A549 treated with AZD9567 at 1 μM for 4 hours (cell line): ENCODE data around the gene CCDC180. TPM values are rescaled to one million over a fixed set of nuclear protein-coding genes. Genes with fewer than 3 reads are reported as not detected.

Experiments
- total RNA-seq: library from RNA; stranded (reverse); fragments of 200-300 nt; extraction: Qiagen RNA extraction; gene quantifications from 5 replicates; pipeline ENCODE4 v1.2.3, GENCODE V29; 2022; ENCODE audit not compliant: insufficient read depth

The CCDC180 gene
- 0.33 to 0.87 TPM (median 0.50 TPM) in 4 of 5 replicates, not detected in the other for total RNA-seq

DNA sequence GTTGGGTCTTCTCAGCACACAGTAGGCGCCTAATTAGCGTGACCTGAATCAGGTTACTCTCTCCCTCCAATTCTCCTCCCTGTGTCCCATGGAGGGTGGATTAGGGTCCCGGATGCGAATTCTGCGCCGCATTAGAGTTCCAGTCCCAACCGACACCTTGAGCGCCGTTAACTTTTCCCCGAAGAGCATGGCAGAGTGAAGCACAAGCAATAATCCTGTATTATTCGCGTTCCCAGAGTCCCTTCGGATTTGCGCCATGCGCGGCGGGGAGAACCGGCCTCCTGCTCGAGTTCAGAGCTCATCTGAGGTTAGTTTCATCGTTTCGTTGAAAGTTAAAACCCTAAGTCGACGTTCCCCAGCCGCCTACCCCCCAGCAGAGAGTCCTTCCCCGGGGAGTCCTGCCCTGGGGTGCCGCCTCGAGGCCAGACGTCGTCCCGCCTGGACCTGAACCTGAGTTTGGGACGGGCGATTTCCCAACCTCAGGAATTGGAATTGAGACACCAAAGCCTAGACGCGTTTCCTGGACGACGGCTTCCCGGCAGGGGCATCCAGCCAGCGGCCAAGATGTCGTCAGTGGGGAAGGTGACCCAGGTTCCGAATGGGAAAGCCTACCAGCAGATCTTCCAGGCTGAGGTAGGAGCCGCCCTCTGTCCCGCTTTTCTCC lies at the start of gene CCDC180:
Gene CCDC180 (plus strand): TSS at position 160 of the 664 bp plus-strand sequence. CDS start 405 bp downstream, at position 565.

Other genes starting within 250 kb of the CCDC180 start
- 10.4 to 13.6 TPM (median 12.4 TPM) in 5 replicates for gene TDRD7, start 104.4 kb downstream of the CCDC180 start, total RNA-seq
- 1.3 to 2.8 TPM (median 1.7 TPM) in 5 replicates for gene TMOD1, start 194.0 kb downstream of the CCDC180 start, total RNA-seq